T-helper 1 cell treated with Interleukin-12 subunit alpha and Interleukin-12 subunit beta and Interleukin-4 antibody, amounts not matched to agents 30 ng/mL and 1 ng/mL, for 36 hours (primary cell): ENCODE data around the gene NAA38. TPM values are rescaled to one million over a fixed set of nuclear protein-coding genes. Genes with fewer than 3 reads are reported as not detected.

Experiments used
- intact Hi-C: fragments of 100-400 bp; cut with micrococcal nuclease; formaldehyde crosslinking; loops from one replicate; pipeline ENCODE4 v1.15.1; 2024
- total RNA-seq: library from RNA; stranded (reverse); gene quantifications from 2 replicates; pipeline ENCODE4 v1.2.3, GENCODE V29; 2022

NAA38 gene
- 51.5 and 59.9 TPM in 2 replicates for total RNA-seq

GRCh38 chr17:7856811-7857712 is at the start of gene NAA38:
NAA38 (minus strand) TSS chr17:7857559; CDS start chr17:7857463, 96 bp downstream.
- intact Hi-C loops, result loop anchor here (1.0 to 10.0 kb wide), 18 partner anchors 13 to 618 kb away; partner anchors contain the start of genes CNTROB, EIF5A, KDM6B and NDEL1

- intact Hi-C loops, result no loop called here
Observed at GRCh38 chr17:7903154-7904103, 46.1 kb upstream of the NAA38 start.

- intact Hi-C loops, result loop anchor here (1.0 kb wide), 1 partner anchor 34 kb away; no protein-coding TSS in a partner anchor
Observed at GRCh38 chr17:7897773-7898172, 40.4 kb upstream of the NAA38 start.

GRCh38 chr17:7897090-7897489 is 39.7 kb upstream of the NAA38 start:
- intact Hi-C loops, result loop anchor here (1.0 kb wide), 1 partner anchor 34 kb away; no protein-coding TSS in a partner anchor

- intact Hi-C loops, result no loop called here
Observed at GRCh38 chr17:7894866-7895265, 37.5 kb upstream of the NAA38 start.

GRCh38 chr17:7894226-7894625 is 36.9 kb upstream of the NAA38 start:
- intact Hi-C loops, result no loop called here

GRCh38 chr17:7893187-7893880 is 36.0 kb upstream of the NAA38 start:
- intact Hi-C loops, result no loop called here

GRCh38 chr17:7889166-7889955 is 32.0 kb upstream of the NAA38 start:
- intact Hi-C loops, result no loop called here

- intact Hi-C loops, result loop anchor here (1.0 kb wide), 1 partner anchor 44 kb away; no protein-coding TSS in a partner anchor
Observed at GRCh38 chr17:7888184-7888920, 31.0 kb upstream of the NAA38 start, which contains the start of gene CHD3. CHD3 (plus strand) TSS chr17:7888789; CDS start chr17:7889001, 212 bp downstream.

- intact Hi-C loops, result loop anchor here (1.0 kb wide), 6 partner anchors 28 to 103 kb away; partner anchors contain the start of genes CNTROB, KDM6B and NAA38
Observed at GRCh38 chr17:7887482-7888183, 30.3 kb upstream of the NAA38 start.

GRCh38 chr17:7887038-7887481 is 29.7 kb upstream of the NAA38 start:
- intact Hi-C loops, result loop anchor here (1.0 kb wide), 5 partner anchors 28 to 103 kb away; partner anchors contain the start of genes CNTROB, KDM6B and NAA38

GRCh38 chr17:7886227-7887037 is 29.1 kb upstream of the NAA38 start:
- intact Hi-C loops, result loop anchor here (1.0 kb wide), 5 partner anchors 29 to 104 kb away; partner anchors contain the start of genes CNTROB, KDM6B and NAA38

GRCh38 chr17:7885367-7886226 is 28.2 kb upstream of the NAA38 start:
- intact Hi-C loops, result no loop called here

GRCh38 chr17:7884581-7885366 is 27.4 kb upstream of the NAA38 start:
- intact Hi-C loops, result no loop called here

GRCh38 chr17:7883781-7884386 is 26.5 kb upstream of the NAA38 start:
- intact Hi-C loops, result no loop called here
